Activated CD8-positive, alpha-beta memory T cell treated with anti-CD3 and anti-CD28 coated beads for 36 hours (primary cell): ENCODE results near the gene CD160. TPM values are rescaled to one million over a fixed set of nuclear protein-coding genes. Genes with fewer than 3 reads are reported as not detected.
"Not testable (repeated sequence)": the region's sequence is repeated elsewhere in the genome, so short reads cannot be mapped to it uniquely, and the experiment has no call there.

ENCODE experiments used
- CTCF ChIA-PET: fragments of 350-600 bp; sonication (Branson Sonifier 250); formaldehyde crosslinking; loops from one replicate; lab custom pipeline; 2021; ENCODE audit warnings: antibody characterized with exemption; lab: Charles Lee
- POLR2A ChIA-PET: fragments of 350-600 bp; sonication (Branson Sonifier 250); formaldehyde crosslinking; loops from one replicate; lab custom pipeline; 2021; ENCODE audit warnings: antibody characterized with exemption; lab: Charles Lee
- total RNA-seq, 2 experiments: library from RNA; stranded (reverse); gene quantifications; one replicate each; pipeline ENCODE4 v1.2.3, GENCODE V29; 2021

The CD160 gene, protein sequence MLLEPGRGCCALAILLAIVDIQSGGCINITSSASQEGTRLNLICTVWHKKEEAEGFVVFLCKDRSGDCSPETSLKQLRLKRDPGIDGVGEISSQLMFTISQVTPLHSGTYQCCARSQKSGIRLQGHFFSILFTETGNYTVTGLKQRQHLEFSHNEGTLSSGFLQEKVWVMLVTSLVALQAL
- 10 to 100 TPM; 49.0 to 57.8 TPM for total RNA-seq

DNA sequence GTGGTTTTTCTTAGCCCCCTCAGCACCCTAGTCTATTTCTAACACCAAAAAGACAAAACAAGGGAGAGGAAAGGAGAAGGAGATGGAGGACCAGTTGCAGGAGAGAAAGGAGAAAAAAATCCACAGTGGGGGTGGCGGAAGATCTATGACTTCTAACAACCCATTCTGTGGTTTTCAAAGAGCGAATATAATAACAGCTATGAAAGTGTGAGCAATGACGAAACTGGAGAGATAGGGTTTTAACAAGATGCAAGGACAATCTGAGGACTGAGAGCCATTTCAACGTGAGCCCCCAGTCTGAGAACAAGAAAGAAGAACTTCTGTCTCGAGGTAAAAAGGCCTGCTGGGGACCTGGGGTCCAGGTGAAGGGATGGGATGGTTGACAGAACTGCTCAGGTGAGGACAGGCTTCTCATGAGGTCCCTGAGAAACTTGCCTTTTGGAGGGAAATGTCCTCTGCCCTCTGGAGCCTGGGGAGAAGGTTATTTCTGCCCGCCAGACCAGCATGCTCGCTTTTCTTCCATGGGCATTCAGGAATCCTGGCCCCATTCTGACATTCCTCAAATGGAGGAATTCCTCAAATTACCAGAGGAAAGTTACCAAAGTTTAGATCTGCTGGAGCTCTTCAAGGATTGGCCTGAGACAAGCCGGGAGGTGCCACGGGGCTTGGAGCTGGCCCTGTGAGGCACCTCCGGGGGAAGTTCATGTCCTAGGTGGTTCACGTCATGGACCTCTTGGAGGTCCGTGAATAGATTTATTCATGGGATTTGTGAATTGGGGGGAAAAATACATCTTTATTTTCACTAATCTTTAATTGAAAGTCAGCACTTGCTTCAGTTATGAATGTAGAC, at the start of gene CD160:
Gene CD160, plus strand, starts transcription at position 270 of the 850 bp plus-strand sequence. CDS start 8,829 bp downstream, outside the sequence.
- ChIA-PET POLR2A (interaction anchor here (0.6 kb wide), 1 partner anchor 13 kb away, joined by 3 read pairs; no protein-coding TSS in a partner anchor), CTCF (interaction anchor here (1.6 to 2.5 kb wide), 2 partner anchors 7 to 11 kb away, joined by 3 to 9 read pairs; no protein-coding TSS in a partner anchor)

DNA sequence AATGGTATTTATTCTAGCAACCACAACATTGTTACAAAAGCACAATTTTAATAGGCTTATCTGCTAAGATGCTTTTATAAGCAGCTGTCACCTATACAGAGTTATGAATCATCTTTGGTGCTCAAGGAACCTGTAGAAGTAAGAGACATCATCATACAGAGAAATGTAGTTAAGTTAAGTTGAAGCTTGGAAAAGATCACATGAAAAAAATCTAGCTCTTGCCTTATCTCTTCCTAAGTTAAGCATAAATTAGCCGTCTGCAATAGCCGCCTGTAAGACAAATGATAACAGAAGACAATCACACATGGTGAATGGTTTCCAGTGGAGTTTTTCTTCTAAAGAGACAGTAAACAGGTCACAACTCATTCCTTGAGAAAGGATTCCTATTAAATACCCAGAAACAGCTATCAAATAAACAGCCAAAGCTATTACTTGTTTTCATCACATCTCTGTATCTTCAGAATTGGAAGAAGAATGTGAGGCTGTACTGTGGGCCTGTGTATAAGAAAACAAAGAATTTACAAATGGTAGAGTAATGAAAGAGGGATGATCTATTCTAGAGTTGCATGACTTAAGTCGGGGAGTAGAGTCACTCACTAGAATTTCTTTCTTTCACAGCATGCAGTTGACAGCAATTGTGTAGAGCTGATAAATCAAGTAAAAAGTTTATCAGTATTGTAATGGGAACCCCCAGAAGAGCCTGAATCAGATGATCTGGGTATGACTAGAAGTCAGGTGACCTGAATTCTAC, 48.1 kb upstream of the CD160 start:
- CTCF ChIA-PET, POLR2A ChIA-PET: not testable (repeated sequence)

DNA sequence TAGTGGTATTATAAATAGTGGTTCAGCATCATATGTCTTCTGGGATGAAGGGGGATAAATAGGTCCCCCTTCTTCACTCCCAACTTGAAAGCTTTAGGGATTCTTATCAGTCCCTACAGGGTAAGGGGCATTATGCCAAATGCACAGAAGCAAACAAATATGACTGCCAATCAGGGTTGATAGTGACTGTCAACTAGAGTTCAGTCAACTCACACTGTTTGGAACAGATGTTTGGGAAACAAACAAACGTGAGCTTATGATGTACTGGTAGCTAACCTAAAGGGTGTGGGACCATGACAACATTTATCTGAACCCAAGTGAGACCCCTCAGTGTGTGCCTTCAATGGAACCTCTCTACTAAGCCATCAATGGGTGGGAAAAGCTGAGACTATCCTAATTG, 46.1 kb upstream of the CD160 start:
- POLR2A ChIA-PET, CTCF ChIA-PET: not testable (repeated sequence)

DNA sequence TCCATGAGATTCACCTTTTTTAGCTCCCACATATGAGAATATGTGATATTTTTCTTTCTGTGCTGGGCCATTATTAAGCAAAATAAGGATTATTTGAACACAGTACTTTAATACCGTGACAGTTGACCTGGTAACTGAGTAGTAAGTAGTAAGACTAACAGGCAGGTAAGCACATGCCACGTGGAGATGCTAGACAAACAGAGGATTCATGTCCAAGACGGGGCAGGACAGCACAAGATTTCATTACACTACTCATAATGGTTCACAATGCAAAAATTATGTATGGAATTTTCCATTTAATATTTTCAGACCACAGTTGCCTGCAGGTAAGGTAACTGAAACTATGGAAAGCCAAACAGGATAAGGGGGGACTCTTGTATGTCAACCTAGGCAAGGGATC, 34.4 kb upstream of the CD160 start:
- CTCF ChIA-PET, POLR2A ChIA-PET: not testable (repeated sequence)

DNA sequence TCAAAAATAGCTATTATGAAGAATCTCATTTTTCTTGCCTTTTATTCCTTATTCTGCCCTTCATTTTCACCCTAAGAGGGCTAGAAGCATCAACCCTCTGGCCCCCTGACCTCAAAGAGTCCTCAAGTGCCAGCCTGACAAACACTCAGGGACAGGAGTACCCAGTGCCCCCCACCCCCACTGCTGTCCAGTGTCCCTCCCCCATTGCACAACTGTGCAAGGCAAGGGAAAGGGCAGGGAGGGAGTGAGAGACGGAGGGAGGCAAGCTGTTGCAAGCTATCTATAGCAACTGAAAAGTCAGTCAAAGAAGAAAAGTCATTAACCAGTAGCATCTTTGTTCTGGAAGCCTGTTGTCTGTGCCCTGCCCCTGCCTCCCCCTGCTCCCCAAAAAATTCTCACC, 33.2 kb upstream of the CD160 start:
- CTCF ChIA-PET, POLR2A ChIA-PET: not testable (repeated sequence)

DNA sequence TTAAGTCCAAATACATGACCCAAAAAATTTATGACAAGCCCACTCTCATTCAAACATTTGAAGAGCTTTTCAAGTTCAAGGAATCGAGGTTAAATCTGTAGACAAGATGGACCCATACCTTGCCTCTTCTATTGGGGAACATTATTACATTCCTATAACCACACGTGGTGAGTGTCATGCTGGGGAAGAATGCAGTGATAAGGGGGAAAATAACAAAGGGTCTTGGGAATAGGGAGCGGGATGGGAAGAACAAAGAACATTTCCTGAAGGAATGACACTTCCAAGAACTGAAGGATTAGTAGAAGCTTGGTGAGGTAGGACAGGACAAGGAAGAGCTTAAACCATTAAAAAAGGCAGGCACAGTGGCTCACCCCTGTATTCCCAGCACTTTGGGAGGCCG, 31.0 kb upstream of the CD160 start:
- POLR2A ChIA-PET, result no interaction called here
- CTCF ChIA-PET, result interaction anchor here (0.7 kb wide), 1 partner anchor 32 kb away, joined by 3 read pairs; no protein-coding TSS in a partner anchor

DNA sequence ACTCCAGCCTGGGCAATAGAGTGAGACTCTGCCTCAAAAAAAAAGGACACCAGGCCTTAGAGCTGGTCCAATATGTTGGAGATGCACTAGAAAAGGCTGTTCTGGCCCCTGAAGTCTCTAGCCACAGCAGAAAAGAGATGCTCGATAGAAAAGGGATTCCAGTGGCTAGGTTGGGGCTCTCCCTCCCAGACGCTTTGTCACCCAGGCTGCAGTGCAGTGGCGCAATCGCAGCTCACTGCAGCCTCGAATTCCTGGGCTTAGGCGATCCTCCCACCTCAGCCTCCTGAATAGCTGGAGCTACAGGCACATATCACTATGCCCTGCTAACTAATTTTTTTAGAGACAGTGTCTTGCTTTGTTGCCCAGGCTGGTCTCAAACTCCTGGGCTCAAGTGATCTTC, 30.4 kb upstream of the CD160 start:
- CTCF ChIA-PET, result interaction anchor here (0.7 to 1.1 kb wide), 2 partner anchors 26 to 32 kb away, joined by 3 read pairs; no protein-coding TSS in a partner anchor

DNA sequence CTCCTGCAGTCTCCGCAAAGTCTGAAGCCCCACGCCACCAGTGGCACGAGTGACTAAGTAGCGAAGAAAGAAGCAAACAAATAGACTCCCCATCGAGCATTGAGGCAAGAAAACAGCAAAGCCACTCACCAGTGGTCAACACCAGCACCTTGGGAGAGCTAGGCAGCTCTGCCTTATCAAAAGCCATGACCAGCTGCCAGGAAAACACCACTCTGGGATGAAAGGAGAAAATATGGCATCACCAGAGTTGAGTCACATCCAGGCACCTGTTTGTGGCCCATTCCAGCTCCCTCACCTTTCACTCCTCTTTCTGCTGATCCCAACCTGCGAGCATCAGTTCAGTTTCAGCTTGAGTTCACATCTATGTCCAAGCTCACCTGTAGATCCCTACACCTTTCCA, 29.4 kb upstream of the CD160 start:
- CTCF ChIA-PET, result interaction anchor here (1.1 kb wide), 1 partner anchor 25 kb away, joined by 3 read pairs; no protein-coding TSS in a partner anchor

More for the DNA sequence above, 30.4 kb upstream of the CD160 start:
- POLR2A ChIA-PET, result no interaction called here

DNA sequence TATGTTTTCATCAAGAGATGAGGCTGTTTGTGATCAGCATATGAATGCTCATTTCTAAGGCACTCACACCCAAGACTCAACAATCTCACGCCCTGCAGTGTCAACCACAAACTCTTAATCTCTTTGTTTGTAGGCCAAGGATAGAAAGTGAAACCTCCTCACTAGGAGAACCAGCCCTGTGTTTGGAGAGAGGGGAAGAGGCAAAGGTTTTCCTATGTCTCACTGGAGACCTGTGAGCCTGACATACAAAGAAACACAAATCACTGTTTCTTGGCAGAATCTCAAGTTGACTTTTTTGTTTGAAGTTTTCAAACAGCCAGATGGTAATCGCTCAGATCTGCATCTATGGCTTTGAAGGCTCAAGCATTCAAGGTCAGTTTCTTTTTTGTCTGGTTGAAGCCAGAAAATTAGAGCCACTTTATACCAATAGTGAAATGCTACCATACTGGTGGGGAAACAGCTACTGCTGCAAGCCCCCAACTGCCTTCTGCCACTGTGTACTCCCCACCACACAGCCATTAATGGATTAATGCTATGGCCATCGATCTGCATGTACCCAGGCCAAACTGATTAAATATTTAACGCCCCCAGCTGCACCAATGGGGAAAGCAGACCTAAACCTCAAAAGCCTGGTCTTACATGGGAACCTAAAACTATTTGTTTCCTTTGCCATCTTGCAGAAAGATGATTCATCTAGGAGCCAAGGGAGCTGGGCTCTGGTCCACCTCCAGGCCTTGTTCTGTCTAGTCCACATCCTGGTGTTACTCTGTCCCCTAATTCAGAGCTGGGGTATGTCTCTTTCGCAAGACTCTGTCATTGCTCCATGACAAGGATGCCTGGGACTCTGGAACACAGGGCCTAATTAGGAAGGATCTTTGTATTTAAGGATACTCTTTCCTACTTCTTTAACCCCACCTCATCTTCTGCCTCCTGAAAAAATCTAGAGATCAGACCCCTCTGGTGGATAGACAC, 28.4 kb upstream of the CD160 start:
- ChIA-PET CTCF (no interaction called here), POLR2A (no interaction called here)

More for the DNA sequence above, 29.4 kb upstream of the CD160 start:
- POLR2A ChIA-PET, result no interaction called here

DNA sequence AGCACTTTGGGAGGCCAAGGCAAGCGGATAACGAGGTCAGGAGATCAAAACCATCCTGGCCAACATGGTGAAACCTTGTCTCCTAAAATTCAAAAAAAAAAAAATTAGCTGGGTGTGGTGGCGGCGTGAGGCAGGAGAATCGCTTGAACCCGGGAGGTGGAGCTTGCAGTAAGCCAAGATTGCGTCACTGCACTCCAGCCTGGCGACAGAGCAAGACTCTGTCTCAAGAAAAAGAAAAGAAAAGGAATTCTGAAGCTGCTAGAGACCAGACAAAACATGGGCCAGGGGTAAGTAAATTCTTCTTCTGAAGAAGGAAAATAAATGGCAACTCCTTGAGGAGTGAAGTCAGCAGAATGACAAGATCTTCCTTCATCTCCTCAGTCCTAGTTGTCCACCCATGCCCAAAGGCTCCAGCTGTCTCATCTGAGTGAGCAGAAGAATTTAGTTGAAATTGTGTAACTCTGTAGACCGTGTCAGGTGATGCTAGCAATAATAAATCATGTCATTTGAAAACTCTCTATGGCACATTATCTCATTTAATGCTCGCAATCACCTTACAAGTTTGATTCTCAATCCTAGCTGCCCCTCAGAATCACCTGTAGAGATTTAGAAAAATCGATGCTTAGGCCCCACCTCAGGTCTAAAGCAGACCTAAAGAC, 26.4 kb upstream of the CD160 start:
- CTCF ChIA-PET, result interaction anchor here (0.6 kb wide), 1 partner anchor 11 kb away, joined by 4 read pairs; no protein-coding TSS in a partner anchor
- POLR2A ChIA-PET, result no interaction called here

DNA sequence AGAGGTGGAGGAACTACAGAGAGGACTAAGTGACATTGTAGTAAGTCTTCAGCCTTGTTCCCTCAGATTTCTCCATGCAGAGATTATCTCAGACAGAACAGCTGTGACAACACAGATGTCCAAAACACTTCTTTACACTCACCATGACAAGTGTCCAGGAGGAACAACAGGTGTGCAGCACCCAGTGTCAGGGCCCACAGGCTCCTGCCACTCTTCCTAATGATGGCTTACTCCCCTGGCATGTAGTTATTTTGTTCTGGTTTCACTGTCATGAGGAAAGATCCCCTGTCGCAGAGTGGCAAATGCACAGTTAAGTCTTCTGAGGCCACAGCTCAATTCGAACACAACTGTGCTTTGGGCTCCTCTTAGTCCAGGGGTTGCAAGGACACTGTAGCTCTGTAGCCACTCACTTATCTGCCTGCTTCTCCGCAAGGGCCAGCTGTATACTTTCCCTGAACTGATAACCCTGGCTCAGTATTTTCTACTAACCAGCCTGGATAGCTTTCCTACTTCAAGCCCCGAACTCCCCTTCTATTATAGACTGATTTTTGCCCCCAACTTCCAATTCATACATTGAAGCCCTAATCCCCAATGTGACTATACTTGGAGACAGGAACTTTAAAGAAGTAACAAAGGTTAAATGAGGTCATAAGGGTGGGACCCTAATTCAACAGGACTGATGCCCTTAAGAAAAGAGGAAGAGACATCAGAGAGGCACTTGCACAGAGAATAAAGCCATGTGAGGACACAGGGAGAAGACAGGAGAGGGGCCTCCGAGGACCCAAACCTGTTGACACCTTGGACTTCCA, 23.3 kb upstream of the CD160 start:
- ChIA-PET POLR2A (no interaction called here), CTCF (no interaction called here)

DNA sequence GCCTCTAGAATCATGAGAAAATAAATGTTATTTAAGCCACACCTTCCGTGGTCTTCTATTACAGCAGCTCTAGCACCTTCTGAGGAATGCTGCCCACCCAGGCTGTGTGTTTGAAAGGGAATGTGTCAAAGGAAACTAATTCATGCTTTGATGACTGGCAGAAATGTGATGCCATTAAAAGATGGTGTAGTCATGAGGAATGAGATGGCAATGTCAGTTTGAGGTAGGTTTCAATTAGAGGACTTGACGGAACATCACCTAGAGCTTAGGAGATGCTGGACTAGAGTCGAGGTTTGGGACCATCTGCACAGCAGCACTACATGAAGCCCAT, 22.7 kb upstream of the CD160 start:
- CTCF ChIA-PET, result no interaction called here
- POLR2A ChIA-PET, result no interaction called here

DNA sequence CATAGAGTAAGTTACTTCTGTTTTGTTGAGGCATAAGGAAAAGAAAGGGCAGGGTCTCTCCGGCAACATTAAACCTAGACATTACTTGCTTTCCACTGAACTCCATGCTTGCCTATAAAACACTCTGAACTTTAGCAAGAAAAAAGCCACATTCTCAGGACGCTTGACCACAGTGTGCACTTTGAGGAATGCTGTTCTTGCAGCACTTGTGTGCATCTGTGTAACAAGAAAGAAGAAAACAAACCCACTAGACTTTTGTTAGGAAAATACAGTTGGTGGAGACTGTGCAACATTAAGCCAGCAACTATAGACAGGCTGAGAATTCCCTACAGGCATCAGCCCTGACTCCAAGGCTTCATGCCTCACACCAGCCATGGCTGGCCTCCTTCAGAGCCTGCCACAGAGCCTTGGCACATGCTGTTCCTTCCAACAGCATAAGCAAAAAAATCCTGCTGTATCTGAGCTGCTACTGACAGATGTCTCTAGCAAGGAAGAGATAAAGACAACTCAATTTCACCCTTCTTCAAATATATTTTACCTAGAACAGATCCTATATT, 17.9 kb upstream of the CD160 start:
- ChIA-PET CTCF (no interaction called here), POLR2A (no interaction called here)

DNA sequence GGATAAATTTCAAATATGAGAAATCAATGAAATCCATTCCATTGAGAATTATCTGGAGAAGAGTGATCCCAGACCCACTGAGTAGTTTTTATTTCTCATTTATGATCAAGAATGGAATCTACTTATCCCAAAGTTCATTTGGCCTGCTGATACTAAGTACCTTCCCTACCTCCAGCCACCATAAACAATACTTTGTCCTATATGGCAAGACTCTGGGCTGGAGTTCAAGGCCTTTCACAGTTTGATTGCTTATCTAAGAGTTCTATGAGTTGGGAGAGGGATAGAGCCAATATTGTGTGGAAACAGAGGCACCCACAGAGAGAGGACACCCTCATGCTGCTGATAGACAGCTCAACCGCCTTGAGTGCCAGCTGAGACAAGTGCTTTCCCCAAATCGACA, 17.2 kb upstream of the CD160 start:
- ChIA-PET POLR2A (no interaction called here), CTCF (no interaction called here)

DNA sequence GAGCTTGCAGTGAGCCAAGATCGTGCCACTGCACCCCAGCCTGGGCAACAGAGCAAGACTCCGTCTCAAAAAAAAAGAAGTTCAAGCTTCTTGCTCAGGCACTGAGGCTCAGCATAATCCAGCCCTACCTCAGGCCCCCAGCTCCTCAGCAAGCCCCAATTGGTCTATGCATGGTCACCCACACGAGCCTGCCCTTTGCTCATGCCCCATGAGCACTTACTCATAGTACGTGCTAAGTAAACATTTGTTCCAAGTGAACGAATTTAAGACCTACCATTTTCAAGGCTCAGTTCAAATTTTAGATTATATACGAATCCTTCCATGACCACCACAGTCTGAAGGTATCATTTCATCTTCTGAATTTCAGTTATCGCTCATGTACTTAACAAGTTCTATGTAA, 16.5 kb upstream of the CD160 start:
- POLR2A ChIA-PET, result no interaction called here
- CTCF ChIA-PET, result interaction anchor here (1.2 kb wide), 1 partner anchor 9 kb away, joined by 4 read pairs; no protein-coding TSS in a partner anchor

DNA sequence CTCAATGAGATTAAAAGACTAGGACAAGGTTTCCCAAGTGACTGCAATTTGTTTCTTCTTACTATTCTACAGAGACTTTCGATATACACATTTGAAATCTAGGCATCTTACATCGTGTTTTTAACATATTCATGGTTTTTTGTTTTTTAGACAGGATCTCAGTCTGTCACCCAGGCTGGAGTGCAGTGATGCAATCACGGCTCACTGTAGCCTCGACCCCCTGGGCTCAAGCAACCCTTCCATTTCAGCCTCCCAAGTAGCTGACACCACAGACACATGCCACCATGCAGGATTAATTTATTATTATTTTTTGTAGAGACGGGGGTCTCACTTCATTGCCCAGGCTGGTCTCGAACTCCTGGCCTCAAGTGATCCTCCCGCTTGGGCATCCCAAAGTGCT, 13.7 kb upstream of the CD160 start:
- POLR2A ChIA-PET, result no interaction called here
- CTCF ChIA-PET, result no interaction called here

DNA sequence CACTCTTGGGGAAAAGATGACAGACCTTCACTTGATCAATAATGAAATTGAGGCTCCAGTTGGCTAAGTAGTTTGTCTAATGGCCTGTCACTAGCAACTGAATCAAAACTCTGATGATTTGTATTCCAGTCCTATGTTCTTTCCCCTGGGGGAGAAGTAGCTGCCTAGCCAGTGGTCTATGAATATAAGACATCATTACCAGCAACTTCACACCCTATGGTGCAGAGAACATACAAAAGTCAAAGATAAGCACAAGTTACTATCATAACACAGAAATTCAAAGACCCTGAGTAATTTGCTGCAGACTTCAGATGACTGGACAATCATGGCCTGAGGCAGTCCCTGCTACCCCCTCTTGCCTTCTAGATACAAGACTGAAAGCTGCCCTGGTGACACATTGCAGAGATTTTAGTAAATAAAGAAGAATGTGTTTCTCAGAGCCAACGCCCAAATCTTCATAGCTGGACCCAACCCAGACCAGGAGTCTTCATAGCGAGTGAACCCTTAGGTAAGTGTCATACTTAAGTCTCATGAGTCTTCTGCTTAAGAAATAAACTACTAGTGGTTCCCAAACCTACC, 13.1 kb upstream of the CD160 start:
- POLR2A ChIA-PET, result interaction anchor here (0.6 kb wide), 1 partner anchor 13 kb away, joined by 3 read pairs; the partner anchor contains the start of gene CD160
- CTCF ChIA-PET, result no interaction called here
